GM21447 (cell line): ENCODE results near the gene CCDC82.

Source experiments
- ATAC-seq: cut with Tn5 transposase; IDR thresholded peaks from one replicate; pipeline ENCODE4 v1.9.1; 2021; ENCODE audit not compliant: unreplicated experiment

Gene CCDC82

GRCh38 chr11:96309016-96309642, 80.6 kb downstream of the CCDC82 start:
- no peak for ATAC-seq

- ATAC-seq = no peak
Measured at GRCh38 chr11:96307776-96308140, 82.0 kb downstream of the CCDC82 start.

- ATAC-seq = no peak
Measured at GRCh38 chr11:96306933-96307775, 82.6 kb downstream of the CCDC82 start.

GRCh38 chr11:96306600-96306932, 83.1 kb downstream of the CCDC82 start:
- ATAC-seq = no peak

GRCh38 chr11:96306071-96306470, 83.6 kb downstream of the CCDC82 start:
- no peak for ATAC-seq

GRCh38 chr11:96303980-96304379, 85.7 kb downstream of the CCDC82 start:
- ATAC-seq = no peak

- ATAC-seq = no peak
Measured at GRCh38 chr11:96303064-96303463, 86.6 kb downstream of the CCDC82 start.
